Tibial nerve (tissue), 3 donors: ENCODE data around the gene ZSCAN30.

Source experiments
- POLR2A ChIP-seq, 2 donors: fragments of 450-650 bp; IDR thresholded peaks; one replicate each; pipeline ENCODE4 v1.6.1; 2017; ENCODE audit warnings: antibody characterized with exemption in 2 of 2, mild to moderate bottlenecking in 2 of 2, moderate library complexity in 2 of 2
- TF ChIP-seq, protein P1 (sequence below), 5 experiments: fragments of 200-600 bp in 3 of 5; fragments of 450-650 bp in 2 of 5; sonication (generic) in 3 of 5; IDR thresholded peaks; one replicate each; pipeline ENCODE4 v1.5.1; 2016 to 2019; ENCODE audit warnings: antibody characterized with exemption in 5 of 5, mild to moderate bottlenecking in 3 of 5, moderate library complexity in 2 of 5

GRCh38 chr18:35215026-35215425 is 75.0 kb downstream of the ZSCAN30 start:
- TF ChIP-seq POLR2A (IDR thresholded peaks at IDR 0.05): no peak
- TF ChIP-seq, protein P1, sequence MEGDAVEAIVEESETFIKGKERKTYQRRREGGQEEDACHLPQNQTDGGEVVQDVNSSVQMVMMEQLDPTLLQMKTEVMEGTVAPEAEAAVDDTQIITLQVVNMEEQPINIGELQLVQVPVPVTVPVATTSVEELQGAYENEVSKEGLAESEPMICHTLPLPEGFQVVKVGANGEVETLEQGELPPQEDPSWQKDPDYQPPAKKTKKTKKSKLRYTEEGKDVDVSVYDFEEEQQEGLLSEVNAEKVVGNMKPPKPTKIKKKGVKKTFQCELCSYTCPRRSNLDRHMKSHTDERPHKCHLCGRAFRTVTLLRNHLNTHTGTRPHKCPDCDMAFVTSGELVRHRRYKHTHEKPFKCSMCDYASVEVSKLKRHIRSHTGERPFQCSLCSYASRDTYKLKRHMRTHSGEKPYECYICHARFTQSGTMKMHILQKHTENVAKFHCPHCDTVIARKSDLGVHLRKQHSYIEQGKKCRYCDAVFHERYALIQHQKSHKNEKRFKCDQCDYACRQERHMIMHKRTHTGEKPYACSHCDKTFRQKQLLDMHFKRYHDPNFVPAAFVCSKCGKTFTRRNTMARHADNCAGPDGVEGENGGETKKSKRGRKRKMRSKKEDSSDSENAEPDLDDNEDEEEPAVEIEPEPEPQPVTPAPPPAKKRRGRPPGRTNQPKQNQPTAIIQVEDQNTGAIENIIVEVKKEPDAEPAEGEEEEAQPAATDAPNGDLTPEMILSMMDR (IDR thresholded peaks at IDR 0.05): no peak
